Measurements from ENCODE around the gene ADAMTSL1.
A peak's percentile ranks its signal among the peaks of the same experiment; 100 is the strongest.

DNA sequence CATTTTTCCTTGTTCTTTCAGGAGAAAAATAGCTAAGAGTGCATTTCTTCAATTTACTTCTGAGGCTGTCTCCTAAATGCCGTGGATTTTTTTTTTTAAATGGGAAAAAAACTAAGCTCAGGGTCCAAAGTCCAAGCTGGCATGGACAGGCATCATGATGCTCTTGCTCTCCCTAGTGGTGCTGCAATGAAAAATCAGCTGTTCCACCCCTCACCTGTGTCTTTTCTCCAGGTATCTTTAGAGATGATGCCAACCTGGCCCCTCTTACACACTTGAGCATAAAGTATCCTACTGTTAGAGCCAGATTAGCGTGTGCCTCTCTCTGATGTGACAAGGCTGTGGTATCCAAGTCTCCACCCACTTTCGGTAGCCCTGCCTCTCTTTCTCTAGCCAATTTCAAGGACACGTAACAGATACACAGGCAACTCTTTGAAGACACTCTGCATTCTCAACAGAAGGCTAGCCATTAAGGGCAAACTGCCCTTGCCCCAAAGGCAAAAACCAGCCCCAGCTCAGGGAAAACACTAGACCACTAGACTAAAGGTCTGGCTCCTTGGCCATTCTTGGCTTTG is 350.2 kb downstream of the ADAMTSL1 start:
- TF ChIP-seq, protein P1, sequence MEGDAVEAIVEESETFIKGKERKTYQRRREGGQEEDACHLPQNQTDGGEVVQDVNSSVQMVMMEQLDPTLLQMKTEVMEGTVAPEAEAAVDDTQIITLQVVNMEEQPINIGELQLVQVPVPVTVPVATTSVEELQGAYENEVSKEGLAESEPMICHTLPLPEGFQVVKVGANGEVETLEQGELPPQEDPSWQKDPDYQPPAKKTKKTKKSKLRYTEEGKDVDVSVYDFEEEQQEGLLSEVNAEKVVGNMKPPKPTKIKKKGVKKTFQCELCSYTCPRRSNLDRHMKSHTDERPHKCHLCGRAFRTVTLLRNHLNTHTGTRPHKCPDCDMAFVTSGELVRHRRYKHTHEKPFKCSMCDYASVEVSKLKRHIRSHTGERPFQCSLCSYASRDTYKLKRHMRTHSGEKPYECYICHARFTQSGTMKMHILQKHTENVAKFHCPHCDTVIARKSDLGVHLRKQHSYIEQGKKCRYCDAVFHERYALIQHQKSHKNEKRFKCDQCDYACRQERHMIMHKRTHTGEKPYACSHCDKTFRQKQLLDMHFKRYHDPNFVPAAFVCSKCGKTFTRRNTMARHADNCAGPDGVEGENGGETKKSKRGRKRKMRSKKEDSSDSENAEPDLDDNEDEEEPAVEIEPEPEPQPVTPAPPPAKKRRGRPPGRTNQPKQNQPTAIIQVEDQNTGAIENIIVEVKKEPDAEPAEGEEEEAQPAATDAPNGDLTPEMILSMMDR (IDR thresholded peaks at IDR 0.05) = peak; percentile 86
- TF ChIP-seq ZFX (IDR thresholded peaks at IDR 0.05; ENCODE audit: borderline replicate concordance) = no peak

All from 22Rv1 (cell line).